A673 (cell line): Measurements from ENCODE around the gene ADAMTSL1. TPM values are rescaled to one million over a fixed set of nuclear protein-coding genes. Genes with fewer than 3 reads are reported as not detected.

ENCODE experiments used
- BruUV-seq: library from RNA; stranded (reverse); fragments of 400-500 nt; replicated peaks from 2 replicates; lab custom pipeline; 2021; lab: Mats Ljungman, UMichigan
- CTCF ChIA-PET: fragments of 300-600 bp; sonication (Branson Sonifier 250); formaldehyde crosslinking; loops from one replicate; lab custom pipeline; 2022; ENCODE audit warnings: antibody characterized with exemption; lab: Charles Lee
- POLR2A ChIA-PET: fragments of 300-600 bp; sonication (Branson Sonifier 250); formaldehyde crosslinking; loops from one replicate; lab custom pipeline; 2022; ENCODE audit warnings: antibody characterized with exemption; ENCODE audit not compliant: low non-redundant PET; lab: Charles Lee
- DNase-seq: peaks from one replicate; pipeline ENCODE4 v3.0.0-alpha.2; 2015; ENCODE audit warnings: low spot score
- H3K27ac ChIP-seq: fragments of 200-600 bp; sonication (generic); 2 replicates; pipeline ENCODE4 v1.5.1; 2016; ENCODE audit warnings: mixed run types, low read depth, mild to moderate bottlenecking, mixed read lengths, antibody characterized with exemption, low read length; ENCODE audit not compliant: poor library complexity, severe bottlenecking
- H3K27me3 ChIP-seq: fragments of 200-600 bp; sonication (generic); replicated peaks from 2 replicates; pipeline ENCODE4 v1.6.1; 2017; ENCODE audit warnings: mixed run types, low read depth, mild to moderate bottlenecking, mixed read lengths, antibody characterized with exemption, low read length; ENCODE audit not compliant: insufficient read depth, poor library complexity
- H3K36me3 ChIP-seq: fragments of 200-600 bp; sonication (generic); 2 replicates; pipeline ENCODE4 v1.6.1; 2016; ENCODE audit warnings: mixed run types, mild to moderate bottlenecking, mixed read lengths, antibody characterized with exemption, low read length; ENCODE audit not compliant: insufficient read depth, poor library complexity, severe bottlenecking
- H3K4me1 ChIP-seq: fragments of 200-600 bp; sonication (generic); 2 replicates; pipeline ENCODE4 v1.6.1; 2017; ENCODE audit warnings: mixed run types, mild to moderate bottlenecking, mixed read lengths, antibody characterized with exemption, low read length; ENCODE audit not compliant: insufficient read depth, poor library complexity, severe bottlenecking
- H3K4me3 ChIP-seq: fragments of 200-600 bp; sonication (generic); 2 replicates; pipeline ENCODE4 v1.5.1; 2016; ENCODE audit warnings: low read depth, mixed run types, mild to moderate bottlenecking, mixed read lengths, low read length; ENCODE audit not compliant: poor library complexity, severe bottlenecking
- H3K9me3 ChIP-seq: fragments of 200-600 bp; sonication (generic); 2 replicates; pipeline ENCODE4 v1.6.1; 2016; ENCODE audit warnings: mixed run types, low read depth, mild to moderate bottlenecking, mixed read lengths, antibody characterized with exemption, low read length; ENCODE audit not compliant: poor library complexity, severe bottlenecking
- EZH2 ChIP-seq: fragments of 200-600 bp; sonication (generic); IDR thresholded peaks from 2 replicates; pipeline ENCODE4 v1.6.1; 2017; ENCODE audit warnings: borderline replicate concordance, low read depth, mild to moderate bottlenecking, mixed read lengths, antibody characterized with exemption, low read length; ENCODE audit not compliant: poor library complexity, severe bottlenecking
- intact Hi-C: fragments of 100-400 bp; cut with micrococcal nuclease; formaldehyde crosslinking; loops from one replicate; pipeline ENCODE4 v1.10.0; 2022; ENCODE audit not compliant: unreplicated experiment
- total RNA-seq: library from RNA; stranded (reverse); gene quantifications from 2 replicates; pipeline ENCODE4 v1.2.3, GENCODE V29; 2021
- TF ChIP-seq, protein P1 (sequence below): fragments of 300-800, 200-600 bp; sonication (generic); conservative IDR thresholded peaks from 2 replicates; pipeline ENCODE4 v1.5.1; 2017; ENCODE audit warnings: low read depth, mild to moderate bottlenecking, antibody characterized with exemption, low read length, moderate library complexity, mixed read lengths

The ADAMTSL1 gene
- total RNA-seq, 1 experiment from 2014 or later, result not detected

DNA sequence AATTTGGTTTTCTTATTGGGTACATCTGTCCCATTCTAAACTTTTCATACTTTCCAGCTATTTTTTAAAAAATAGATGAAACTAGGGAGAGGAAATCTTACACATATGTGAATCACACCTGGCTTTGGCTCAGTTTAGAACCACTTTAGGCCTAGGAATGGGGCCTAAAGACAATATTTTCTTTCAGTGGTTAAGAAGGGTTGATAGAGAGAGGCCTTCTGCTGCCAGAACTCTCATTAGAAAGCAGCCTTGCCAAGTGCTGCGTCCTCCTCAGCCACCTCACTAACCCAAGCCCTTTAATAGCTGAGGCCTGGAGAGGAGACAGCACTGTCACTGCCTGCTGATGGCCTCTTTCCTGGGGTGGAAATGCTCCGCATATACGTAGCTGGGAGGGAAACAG is 391.6 kb downstream of the ADAMTSL1 start:
- Histone ChIP-seq H3K36me3 (no peaks in the 10 kb centered on the region), H3K27ac (no peak overlapping the region), H3K27me3 (no peaks in the 10 kb centered on the region), H3K4me1 (no peaks in the 10 kb centered on the region), H3K9me3 (no peaks in the 10 kb centered on the region), H3K4me3 (no peak overlapping the region)
- intact Hi-C loops, result no loop called here
- BruUV-seq, result no TSS peak
- TF ChIP-seq EZH2, result no peak
- TF ChIP-seq, protein P1, sequence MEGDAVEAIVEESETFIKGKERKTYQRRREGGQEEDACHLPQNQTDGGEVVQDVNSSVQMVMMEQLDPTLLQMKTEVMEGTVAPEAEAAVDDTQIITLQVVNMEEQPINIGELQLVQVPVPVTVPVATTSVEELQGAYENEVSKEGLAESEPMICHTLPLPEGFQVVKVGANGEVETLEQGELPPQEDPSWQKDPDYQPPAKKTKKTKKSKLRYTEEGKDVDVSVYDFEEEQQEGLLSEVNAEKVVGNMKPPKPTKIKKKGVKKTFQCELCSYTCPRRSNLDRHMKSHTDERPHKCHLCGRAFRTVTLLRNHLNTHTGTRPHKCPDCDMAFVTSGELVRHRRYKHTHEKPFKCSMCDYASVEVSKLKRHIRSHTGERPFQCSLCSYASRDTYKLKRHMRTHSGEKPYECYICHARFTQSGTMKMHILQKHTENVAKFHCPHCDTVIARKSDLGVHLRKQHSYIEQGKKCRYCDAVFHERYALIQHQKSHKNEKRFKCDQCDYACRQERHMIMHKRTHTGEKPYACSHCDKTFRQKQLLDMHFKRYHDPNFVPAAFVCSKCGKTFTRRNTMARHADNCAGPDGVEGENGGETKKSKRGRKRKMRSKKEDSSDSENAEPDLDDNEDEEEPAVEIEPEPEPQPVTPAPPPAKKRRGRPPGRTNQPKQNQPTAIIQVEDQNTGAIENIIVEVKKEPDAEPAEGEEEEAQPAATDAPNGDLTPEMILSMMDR, result no peak
- ChIA-PET CTCF (no interaction called here), POLR2A (no interaction called here)
- DNase-seq, result no peak

DNA sequence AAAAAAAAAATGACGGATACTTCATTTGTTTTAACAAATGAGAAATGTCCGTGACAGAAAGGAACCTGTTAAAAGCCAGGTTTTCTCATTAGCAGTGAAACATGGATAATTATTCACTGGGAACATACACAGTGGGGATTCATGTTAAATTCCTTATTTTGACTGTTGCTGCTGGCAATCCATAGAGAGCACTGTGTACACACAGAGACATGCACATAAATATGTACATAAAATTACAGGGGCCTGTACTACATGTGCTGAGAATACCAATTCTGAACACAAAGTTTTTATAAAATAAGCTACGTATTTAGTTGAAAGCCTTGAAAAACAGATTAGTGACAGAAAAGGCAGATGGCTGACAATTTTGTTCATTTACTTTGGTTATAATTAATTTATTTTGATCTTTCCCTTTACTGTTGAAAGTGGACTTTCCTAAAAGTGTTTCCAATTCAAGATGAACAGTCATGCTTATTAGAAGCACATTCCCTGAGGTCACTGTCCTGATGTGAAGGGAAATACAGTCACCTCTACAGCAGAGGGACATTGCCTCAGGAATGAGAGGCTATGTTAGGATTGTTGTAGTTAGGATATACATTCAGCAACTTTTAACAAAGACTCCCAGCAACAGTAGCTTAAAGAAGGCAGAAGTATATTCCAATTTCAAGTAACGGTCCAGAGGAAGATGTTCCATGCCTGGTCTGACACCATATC is 392.3 kb downstream of the ADAMTSL1 start:
- Histone ChIP-seq H3K36me3 (no peaks in the 10 kb centered on the region), H3K4me1 (no peaks in the 10 kb centered on the region), H3K27me3 (no peaks in the 10 kb centered on the region), H3K4me3 (no peak overlapping the region), H3K27ac (no peak overlapping the region), H3K9me3 (no peaks in the 10 kb centered on the region)
- intact Hi-C loops, result no loop called here
- no peak for DNase-seq
- CTCF ChIA-PET, result no interaction called here
- POLR2A ChIA-PET, result no interaction called here
- BruUV-seq, result no TSS peak
- TF ChIP-seq, protein P1, result no peak

DNA sequence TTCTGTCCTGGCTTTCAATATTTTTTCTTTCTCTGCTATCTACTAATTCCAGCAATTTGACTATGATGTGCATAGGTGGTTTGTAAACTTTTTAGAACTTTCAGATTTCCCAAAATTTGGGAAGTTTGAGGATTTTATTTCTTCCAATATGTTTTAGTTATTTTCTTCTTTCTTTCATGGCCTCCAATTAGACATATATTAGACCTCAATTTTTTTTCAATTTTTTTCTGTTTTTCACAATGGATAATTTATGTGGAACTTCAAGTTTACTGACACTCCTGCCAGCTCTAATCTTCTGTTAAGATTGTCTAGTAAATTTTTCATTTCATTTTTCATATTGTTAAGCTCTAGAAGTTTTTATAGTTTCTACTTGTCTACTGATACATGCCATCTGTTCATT is 395.8 kb downstream of the ADAMTSL1 start:
- intact Hi-C loops, result no loop called here
- ChIA-PET POLR2A (no interaction called here), CTCF (no interaction called here)
- Histone ChIP-seq H3K9me3 (no peaks in the 10 kb centered on the region), H3K4me1 (no peaks in the 10 kb centered on the region), H3K4me3 (no peak overlapping the region), H3K36me3 (no peaks in the 10 kb centered on the region), H3K27me3 (no peaks in the 10 kb centered on the region), H3K27ac (no peak overlapping the region)
- BruUV-seq, result no TSS peak
- DNase-seq, result no peak
- TF ChIP-seq EZH2, result no peak
- TF ChIP-seq, protein P1, result no peak
